Stimulated activated CD4-positive, alpha-beta T cell treated with anti-CD3 and anti-CD28 coated beads, Interleukin-15, amount 100 ng/mL, for 48 hours (primary cell): ENCODE measurements around the gene MTHFD1.

Experiments used
- DNase-seq, 2 donors: peaks; one replicate each; pipeline ENCODE4 v3.0.0-alpha.2; 2020; ENCODE audit warnings: low read depth in 2 of 2

Gene MTHFD1

DNA sequence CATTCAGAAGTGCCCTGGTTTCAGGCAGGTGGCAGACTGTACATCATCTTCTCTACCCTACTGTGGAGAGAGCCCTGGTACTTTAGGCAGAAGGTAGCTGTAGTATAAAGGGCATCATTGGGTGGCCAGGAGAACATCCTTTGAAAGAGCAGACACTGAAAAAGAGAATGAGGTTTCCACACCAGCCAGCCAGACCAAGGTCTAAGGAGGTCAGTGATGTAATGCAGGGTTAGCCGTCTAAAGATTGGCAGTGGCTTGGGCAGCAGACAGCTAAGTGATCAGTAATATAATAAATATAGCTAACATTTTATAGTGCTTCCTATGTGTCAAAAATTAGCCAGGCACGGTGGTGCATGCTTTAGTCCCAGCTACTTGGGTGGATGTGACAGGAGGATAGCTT, 103.5 kb downstream of the MTHFD1 start:
- no peak for DNase-seq

DNA sequence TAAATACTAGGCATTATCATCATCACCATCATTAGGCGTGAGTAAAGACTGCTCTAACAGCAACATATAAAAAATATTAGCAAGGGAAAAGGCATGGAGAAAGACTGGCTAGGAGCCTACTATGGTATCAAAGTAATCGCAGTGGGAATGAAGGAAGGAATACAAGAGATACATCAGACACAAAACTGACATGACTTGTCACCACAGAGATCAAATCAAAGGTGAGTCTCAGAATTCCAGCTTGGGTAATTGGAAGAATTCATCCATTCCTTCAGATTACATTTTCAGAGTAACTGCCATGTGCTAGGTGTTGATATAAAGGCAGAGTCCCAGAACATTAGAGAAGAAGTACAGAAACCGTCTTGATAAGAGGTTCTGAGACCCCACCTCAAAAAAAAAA, 105.3 kb downstream of the MTHFD1 start:
- DNase-seq, result no peak

DNA sequence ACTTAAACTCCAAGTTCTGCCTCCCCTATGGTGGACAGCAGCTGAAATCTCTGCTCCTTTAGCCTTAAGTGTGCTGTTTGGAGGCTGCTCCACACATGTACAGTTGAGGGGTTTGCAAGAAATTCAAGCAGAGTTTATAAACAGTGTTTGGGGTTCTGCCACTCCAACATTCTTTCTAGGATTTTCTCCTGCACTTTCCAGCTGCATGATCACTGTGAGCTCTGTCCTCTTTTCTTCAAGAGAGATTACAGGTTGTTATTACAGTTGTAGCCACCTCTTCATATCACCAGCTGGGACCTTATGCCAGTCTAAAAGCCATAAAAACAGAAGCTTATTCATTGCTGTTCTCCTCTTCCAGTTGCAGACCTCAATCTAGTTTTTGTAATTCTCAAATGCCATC, 107.1 kb downstream of the MTHFD1 start:
- DNase-seq, result no peak

DNA sequence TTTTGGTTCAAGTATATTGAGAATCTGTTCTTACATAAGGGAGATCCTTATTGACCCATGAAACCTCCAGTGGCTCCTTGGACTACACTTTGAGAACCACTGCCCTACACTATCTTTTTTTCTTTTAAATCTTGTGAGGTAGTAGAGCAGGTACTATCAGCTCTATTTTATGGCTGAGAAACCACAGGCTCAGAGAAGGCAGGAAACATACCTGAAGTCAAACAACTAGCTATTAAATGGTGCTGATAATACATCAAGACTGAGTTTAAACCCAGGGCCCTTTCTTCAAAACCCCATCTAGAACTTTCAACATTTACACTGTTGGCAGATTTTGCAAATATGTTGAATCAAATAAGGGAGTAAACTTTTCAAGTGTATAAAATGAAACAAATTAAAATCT, 108.6 kb downstream of the MTHFD1 start:
- no peak for DNase-seq

DNA sequence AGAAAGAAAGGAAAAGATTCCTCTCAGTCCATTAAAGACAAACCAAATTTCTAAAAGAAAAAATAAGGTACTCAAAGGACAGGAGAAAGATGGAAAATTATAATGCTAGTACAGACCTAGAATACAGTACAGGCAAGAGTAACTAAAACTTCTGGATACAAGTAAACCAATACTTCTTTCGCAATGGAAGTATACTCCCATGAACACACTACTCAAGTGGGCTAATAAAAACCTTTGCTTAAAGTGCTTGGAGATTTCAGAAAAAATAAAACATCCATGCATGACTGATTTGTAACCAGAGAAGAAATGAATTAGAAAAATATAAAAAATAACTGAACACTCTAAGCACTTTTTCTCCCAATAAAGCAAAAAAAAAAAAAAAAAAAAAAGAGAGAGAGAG, 111.9 kb downstream of the MTHFD1 start:
- no peak for DNase-seq

DNA sequence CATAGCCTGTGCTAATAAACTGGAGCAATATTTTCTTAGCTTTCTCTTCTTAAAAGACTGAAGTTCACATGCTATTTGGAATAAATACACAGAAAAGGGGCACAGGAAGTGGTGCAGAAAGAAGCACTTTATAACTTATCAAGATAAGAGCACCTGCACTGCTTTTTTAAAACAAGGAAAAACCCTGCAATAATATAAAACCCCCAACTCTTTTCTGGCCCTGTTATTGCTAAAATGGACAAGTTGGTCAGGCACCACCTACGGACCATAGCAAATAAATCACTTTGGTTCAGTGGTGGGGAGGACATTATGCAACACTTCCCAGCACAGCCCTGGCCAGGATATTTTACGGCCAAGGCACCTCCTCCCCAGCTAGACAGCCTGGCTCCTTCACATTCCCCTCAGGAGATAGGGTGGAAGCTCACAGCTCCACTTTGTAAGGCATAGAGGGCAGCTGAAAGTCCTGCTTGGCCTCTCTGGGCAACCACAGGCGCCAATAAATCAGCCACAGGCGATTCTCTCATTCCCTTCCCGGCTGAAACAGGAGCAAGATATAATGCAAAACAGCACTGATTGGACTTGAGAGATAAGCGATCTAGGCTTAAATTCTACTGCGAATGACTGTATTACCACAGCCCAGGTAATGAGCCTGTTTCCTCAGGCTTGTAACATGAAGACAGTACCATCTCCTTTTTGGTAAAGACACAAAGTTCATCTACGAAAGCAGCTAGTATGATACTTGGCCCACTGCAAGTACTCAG, 113.4 kb downstream of the MTHFD1 start:
- no peak for DNase-seq

DNA sequence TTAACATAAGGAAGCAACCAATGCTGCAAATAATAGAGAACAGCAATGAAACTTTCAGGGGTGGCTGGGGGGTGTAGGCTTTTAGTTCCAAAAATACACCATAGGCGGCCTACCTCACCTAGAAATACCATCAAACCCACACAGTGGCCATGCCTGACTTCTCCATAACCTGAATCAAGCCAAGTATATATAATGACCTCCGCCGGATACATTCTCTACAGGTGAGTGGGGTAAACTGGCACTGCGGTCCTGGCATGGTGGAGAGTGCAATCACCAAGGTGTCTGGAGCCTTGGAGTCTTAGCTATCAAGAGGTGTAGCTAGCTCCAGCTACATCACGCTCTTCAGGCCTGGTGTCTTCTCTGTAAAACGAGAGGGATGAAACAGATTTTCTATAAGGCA, 114.3 kb downstream of the MTHFD1 start:
- DNase-seq, result no peak

DNA sequence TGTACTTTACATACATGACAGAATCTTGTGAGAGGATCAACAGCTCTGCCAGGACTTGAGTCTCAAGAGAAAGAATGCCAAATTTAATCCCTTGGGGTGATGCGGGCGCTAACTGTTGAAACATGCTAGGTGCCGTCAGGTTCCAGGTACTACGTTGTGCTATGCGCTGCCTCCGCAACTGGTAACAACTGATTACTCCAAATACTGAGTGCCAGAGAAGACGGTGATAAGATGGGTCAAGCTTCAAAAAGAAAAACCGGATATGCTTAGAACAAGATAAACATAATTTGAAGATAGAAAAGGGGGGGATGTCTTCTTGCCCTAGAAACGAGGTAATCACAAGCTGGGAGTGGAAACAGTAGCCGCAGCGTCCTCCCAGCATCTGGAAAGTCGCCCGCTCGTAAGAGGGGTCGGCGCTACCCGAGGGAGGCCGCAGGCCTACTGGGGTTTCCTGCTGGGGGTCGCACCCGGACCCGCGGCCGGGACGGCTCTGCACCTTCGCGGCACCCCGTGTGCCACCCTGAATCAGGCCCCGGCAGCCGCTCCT, 114.8 kb downstream of the MTHFD1 start:
- DNase-seq, result no peak

DNA sequence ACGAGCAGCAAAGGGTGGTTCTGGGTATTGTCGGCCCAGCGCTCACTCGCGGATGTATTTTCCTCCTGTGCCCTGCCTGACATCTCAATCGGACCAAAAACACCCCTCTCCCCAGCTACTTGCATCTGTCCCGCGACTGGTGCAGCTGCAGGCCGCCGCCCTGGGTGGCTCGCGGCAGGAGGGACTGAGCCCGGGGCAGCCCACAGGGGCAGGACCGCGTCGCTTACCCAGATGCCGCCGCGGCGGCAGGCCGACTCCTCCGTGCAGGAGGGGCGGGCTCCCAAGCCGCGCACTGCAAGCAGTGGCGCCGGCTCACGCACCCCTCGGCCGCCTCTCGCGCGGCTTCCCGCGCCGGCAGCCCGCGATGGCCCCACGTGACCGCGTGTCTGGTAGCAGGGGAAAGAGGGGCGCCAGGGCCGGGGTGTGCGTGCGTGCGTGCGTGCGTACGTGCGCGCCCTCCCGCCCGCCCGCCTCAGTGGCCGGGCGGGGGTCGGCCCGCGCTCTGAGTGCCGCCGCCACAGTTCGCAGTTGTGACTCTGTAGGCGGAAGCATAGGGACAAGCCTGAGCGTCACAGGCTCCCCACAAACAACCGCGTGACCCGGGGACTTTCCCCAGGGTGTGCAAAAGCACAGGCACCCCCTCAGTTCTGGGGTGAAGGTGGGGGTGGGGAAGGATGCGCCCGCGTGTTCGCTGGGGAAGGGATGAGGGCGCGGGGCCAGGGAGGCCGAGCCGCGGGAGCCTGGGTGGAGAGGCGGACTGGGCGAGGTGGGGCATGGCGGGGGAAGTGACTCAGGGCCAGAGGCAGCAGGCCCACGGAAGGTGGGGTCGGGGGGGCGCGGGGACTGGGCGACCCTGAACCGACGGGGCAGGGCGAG, 115.5 kb downstream of the MTHFD1 start, which contains the start of gene ZBTB25:
TSS of gene ZBTB25 (minus strand) at position 405 of the 876 bp plus-strand sequence. CDS start 13,305 bp downstream, outside the sequence.
- DNase-seq, result peak; percentile 88 to 91

DNA sequence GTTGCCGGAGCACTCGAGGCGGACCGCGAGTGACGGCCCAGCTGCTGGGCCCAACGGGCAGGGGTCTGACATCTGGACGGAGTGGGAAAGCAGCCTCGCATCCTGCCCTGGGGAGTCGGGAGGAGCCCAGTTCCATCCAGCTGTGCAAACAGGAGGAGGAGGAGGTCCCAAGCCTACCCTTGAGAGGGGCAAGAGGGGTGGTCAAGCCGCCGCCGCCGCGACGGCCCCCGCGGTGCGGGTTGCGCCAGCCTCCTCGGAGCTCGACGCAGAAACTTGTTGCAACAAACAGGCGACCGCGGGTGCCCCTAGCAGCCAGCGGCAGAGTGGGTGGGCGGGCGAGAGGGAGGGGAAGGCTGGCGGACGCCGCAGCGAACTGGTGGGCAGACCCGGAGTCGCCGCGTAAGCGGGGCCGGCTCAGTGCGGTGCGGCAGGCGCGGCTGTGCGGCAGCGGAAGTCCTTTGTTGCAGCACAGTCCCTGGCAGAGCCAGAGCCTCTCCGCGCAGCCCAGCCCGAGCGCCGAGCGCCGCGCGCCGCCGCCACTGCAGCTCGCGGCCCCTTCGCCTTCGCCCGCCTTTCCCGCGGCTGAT, 116.2 kb downstream of the MTHFD1 start, which contains the start of gene ZBTB1:
TSS of gene ZBTB1 (plus strand) at position 461 of the 587 bp plus-strand sequence. CDS start 16,735 bp downstream, outside the sequence.
- DNase-seq, result peak; percentile 84

DNA sequence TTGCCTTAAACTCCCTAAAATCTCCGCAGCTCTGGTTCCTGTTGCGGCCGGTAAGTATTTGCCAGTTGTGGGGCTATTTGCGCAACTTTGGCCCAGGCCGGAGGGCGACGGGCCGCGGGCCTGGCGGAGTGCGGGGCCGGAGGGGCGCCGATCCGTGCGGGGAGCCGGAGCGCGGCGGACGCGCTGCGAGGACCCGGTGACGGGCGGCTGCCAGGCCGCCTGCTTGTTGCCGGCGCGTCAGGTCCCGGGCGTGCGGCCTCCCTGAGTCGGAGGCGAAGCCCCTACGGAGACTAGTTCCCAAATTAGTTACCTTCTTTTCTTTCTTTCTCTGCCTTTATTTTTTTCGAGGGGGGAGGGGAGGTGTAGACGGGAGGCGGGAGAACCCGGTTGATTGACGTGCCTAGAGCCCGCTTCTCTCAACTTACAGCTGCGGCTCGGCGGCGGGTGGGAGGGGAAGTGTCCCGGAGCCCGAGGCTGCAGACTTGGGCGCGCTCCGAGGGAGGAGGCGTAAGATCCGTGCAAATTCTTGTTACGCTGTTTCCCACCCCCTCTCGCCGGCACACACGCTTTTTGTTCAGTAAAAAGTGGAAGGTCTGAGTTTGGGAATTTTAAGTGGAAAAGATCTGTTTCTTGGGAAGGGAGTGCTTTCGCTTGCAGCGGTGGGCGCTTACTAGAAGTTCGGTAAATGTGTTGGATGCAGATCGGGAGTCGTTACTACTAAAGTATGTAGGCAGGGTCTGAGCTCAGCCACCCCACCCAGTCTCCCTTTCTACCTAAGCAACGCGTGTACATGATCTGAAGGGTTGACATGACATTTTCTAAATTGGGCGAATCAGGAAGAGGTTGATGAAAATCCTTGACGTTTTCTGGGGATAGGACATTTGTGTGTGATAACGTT, 117.0 kb downstream of the MTHFD1 start:
- DNase-seq, result peak; percentile 81 to 82

DNA sequence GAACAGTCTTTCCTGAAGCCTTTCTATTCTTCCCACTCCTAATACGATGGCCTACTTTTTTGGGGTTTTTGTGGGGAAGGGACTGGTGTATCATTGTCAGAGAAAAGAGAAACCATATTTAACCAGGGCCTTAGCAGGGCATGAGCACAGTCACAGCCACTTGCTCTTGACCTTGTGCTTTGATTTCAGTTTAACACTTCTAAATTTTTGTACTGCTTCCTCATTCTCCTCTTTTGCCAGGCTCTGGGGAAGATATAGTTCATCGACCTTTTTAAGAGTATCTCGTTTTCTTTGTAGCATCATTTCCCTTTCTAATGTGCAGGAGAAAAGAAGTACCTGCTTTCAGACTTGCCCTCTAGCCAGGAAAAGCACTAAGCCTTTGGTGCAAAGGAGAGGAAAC, 118.6 kb downstream of the MTHFD1 start:
- DNase-seq, result no peak

DNA sequence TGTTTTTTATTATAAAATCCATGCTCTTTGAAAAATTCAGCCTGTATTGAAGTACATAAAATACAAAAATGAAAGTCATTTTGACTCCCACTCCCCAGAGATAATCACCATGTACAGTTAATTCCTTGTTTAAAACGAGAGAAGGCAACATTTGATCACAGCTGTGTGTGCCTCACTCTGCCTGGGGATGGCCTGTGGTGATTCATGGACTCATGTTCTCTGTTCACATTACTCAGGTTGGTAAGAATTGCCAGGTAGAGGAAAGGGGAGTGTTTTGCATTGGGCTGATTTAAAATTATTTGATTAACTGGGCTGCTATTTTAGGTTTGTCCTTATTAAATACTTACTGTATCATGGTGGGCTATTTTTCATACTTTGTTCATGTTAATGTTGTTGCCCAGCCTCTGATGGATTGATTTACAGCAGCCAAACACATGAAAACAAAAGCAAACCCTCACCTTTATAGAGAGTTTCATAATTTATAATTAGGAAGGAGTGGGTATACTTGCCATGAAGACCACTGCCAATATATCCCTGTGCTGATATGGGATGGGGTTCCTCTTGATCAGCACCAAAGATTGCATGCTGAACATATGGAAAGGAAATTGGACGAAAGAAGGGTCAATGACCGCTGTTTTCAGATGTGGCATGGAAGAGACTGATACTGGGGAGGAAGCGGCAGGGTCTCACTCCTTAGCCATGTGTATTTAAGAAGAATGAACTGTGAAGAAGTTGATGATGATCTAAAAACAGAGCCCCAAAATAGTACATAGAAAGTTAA, 119.4 kb downstream of the MTHFD1 start:
- peak in 1 of 2 donors; percentile 36 for DNase-seq

DNA sequence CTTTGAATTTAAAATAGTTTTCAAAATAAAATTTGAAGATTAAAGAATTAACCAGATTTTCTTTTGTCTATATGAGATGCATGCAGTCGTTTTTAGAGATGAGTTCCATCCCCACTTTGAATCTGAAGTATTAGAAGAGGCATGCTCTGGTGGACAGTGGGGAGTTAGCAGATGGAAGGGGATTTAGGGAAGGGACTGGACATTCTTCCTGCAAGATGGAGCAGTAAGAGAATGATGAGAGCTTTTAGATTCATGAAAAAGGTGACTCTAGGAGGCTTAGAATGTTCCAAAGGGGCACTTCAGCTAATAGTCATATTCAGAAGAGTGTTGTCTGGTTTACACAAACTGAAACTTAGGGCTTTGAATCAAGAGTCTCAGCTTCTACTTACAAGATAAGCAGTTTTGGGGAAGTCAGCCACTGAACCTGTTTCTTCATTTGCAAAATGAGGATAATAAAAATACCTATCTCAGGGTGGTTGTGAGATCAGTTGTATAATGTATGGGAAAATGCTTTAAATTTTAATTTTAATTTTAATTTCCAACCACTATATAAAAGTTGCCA, 120.1 kb downstream of the MTHFD1 start:
- DNase-seq, result no peak

DNA sequence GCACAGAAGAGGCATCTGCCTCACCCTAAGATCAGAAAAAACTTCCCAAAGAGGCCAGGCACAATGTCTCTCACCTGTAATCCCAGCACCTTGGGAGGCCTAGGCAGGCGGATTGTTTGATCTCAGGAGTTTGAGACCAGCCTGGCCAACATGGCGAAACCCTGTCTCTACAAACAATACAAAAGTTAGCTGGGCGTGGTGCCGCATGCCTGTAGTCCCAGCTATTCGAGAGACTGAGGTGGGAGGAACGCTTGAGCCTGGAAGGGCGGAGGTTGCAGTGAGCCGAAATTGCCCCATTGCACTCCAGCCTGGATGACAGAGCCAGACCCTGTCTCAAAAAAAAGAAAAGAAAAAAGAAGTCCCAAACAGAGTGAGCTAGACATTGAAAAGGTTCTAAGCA, 120.9 kb downstream of the MTHFD1 start:
- no peak for DNase-seq
